Kidney (tissue), 14 donors: ENCODE measurements around the gene HOXA10. TPM values are rescaled to one million over a fixed set of nuclear protein-coding genes. Genes with fewer than 3 reads are reported as not detected.
A peak's percentile ranks its signal among the peaks of the same experiment; 100 is the strongest.

Experiments used
- DNase-seq, 5 donors: peaks; one replicate each; pipeline ENCODE4 v3.0.0-alpha.2; 2013 to 2020
- FAIRE-seq: peaks from 2 replicates; lab custom pipeline; 2012; peaks lifted over from hg19 to GRCh38; lab: Jason Lieb, UNC
- H3K27ac ChIP-seq, 2 donors: one replicate each; pipeline ENCODE4 v1.7.0; 2013; ENCODE audit warnings: low read depth in 2 of 2, low read length in 2 of 2, inconsistent platforms in 1 of 2
- H3K27me3 ChIP-seq: one replicate; pipeline ENCODE4 v1.7.1; 2013; ENCODE audit warnings: low read length, inconsistent platforms; ENCODE audit not compliant: control insufficient read depth, insufficient read depth
- H3K36me3 ChIP-seq, 3 donors: one replicate each; pipeline versions ENCODE4 v1.7.0 to v1.7.1; 2013; ENCODE audit warnings: low read length in 3 of 3, control low read depth in 1 of 3, inconsistent platforms in 1 of 3; ENCODE audit not compliant: insufficient read depth in 3 of 3, control insufficient read depth in 2 of 3
- H3K4me1 ChIP-seq, 3 donors: one replicate each; pipeline versions ENCODE4 v1.7.0 to v1.7.1; 2013; ENCODE audit warnings: low read length in 3 of 3, inconsistent platforms in 1 of 3, low read depth in 1 of 3; ENCODE audit not compliant: control insufficient read depth in 2 of 3, insufficient read depth in 2 of 3
- H3K4me3 ChIP-seq, 3 donors: one replicate each; pipeline versions ENCODE4 v1.7.0 to v1.8.1; 2013; ENCODE audit warnings: low read length in 3 of 3, control low read depth in 1 of 3, inconsistent platforms in 1 of 3
- H3K9ac ChIP-seq, 3 donors: one replicate each; pipeline versions ENCODE4 v1.7.0 to v1.7.1; 2013; ENCODE audit warnings: low read length in 3 of 3, control low read depth in 1 of 3, inconsistent platforms in 1 of 3
- H3K9me3 ChIP-seq, 3 donors: one replicate each; pipeline versions ENCODE4 v1.7.0 to v1.7.1; 2013; ENCODE audit warnings: low read length in 3 of 3, control low read depth in 1 of 3, inconsistent platforms in 1 of 3; ENCODE audit not compliant: control insufficient read depth in 2 of 3, insufficient read depth in 1 of 3
- intact Hi-C: fragments of 100-400 bp; cut with DNase I; formaldehyde crosslinking; loops from one replicate; pipeline ENCODE4 v1.11.1; 2022
- polyA plus RNA-seq: library from polyadenylated mRNA; stranded (reverse); fragments of 350-450 nt; fragmentation: Illumina TruSeq; extraction: RNeasy Lipid Tissue Mini Kit (QIAGEN cat#74804); gene quantifications from one replicate; pipeline ENCODE4 v1.2.3, GENCODE V29; 2014; ENCODE audit warnings: low read depth, low replicate concordance; ENCODE audit not compliant: insufficient read depth
- total RNA-seq: library from RNA; stranded (reverse); fragmentation: NEBNext Ultra II Directional; extraction: Animal tissue kit (Norgen Biotek cat#: 25700); gene quantifications from one replicate; pipeline ENCODE4 v1.2.1, GENCODE V29; 2021
- TF ChIP-seq, protein P1 (sequence below): IDR thresholded peaks from 3 replicates; pipeline ENCODE4 v1.5.1; 2012; ENCODE audit warnings: mild to moderate bottlenecking, moderate library complexity, borderline replicate concordance; ENCODE audit not compliant: insufficient read depth; ENCODE audit errors: extremely low read depth
- donor health status: control.
- donor health status: control.
- donor health status: control.
- donor health status: control.
- donor health status: control.
- donor health status: DM: yes; HTN: yes; CAD: no.
- donor health status: Normal renal cell carcinoma (clear cell type).

Gene HOXA10
- total and polyA plus RNA-seq, 2 donors from 2014 or later, result 16.3 to 17.9 TPM

DNA sequence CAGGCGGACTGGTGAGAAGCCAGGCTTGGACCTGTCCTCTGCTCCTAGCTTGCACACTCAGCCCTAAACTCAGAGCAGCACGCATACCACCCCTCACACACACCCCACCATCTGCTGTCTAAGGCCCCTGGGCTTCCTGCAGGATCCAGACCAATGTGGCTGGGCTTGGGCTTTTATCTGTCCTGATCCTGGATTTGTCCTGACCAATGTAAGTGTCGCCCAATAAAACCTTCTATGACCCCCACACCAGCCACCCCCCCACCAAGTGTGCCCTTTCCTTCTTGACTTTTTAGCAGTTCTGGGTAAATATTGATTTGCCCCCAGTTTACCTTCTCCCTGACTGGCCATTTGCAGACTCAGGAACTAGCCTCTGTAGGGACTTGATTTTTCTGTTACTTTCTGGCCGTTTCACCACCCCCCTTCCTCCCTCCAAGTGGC lies 27.5 kb upstream of the HOXA10 start:
- Histone ChIP-seq H3K36me3 (no peaks in the 10 kb centered on the region), H3K4me3 (no peak overlapping the region), H3K27ac (no peak overlapping the region), H3K9me3 (peaks cover 0 to 4% (median 0%) of the 10 kb centered on the region in 3 donors), H3K9ac (no peak overlapping the region), H3K4me1 (peaks cover 0 to 7% (median 5%) of the 10 kb centered on the region in 3 donors), H3K27me3 (peaks cover 88% of the 10 kb centered on the region)
- TF ChIP-seq, protein P1, sequence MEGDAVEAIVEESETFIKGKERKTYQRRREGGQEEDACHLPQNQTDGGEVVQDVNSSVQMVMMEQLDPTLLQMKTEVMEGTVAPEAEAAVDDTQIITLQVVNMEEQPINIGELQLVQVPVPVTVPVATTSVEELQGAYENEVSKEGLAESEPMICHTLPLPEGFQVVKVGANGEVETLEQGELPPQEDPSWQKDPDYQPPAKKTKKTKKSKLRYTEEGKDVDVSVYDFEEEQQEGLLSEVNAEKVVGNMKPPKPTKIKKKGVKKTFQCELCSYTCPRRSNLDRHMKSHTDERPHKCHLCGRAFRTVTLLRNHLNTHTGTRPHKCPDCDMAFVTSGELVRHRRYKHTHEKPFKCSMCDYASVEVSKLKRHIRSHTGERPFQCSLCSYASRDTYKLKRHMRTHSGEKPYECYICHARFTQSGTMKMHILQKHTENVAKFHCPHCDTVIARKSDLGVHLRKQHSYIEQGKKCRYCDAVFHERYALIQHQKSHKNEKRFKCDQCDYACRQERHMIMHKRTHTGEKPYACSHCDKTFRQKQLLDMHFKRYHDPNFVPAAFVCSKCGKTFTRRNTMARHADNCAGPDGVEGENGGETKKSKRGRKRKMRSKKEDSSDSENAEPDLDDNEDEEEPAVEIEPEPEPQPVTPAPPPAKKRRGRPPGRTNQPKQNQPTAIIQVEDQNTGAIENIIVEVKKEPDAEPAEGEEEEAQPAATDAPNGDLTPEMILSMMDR, result no peak
- intact Hi-C loops, result loop anchor here (10.0 kb wide), 1 partner anchor 373 kb away; no protein-coding TSS in a partner anchor
- peak in 1 of 5 donors; percentile 24 for DNase-seq
- no peak for FAIRE-seq

GRCh38 chr7:27200761-27201579 lies 26.9 kb upstream of the HOXA10 start:
- DNase-seq (peak in 3 of 5 donors; percentile 15 to 47 (median 38)), FAIRE-seq (no peak)
- Histone ChIP-seq H3K27me3 (peaks cover 88% of the 10 kb centered on the region), H3K4me1 (peaks cover 0 to 7% (median 5%) of the 10 kb centered on the region in 3 donors), H3K9ac (no peak overlapping the region), H3K4me3 (no peak overlapping the region), H3K36me3 (no peaks in the 10 kb centered on the region), H3K27ac (no peak overlapping the region), H3K9me3 (peaks cover 0 to 4% (median 0%) of the 10 kb centered on the region in 3 donors)
- intact Hi-C loops, result loop anchor here (10.0 kb wide), 1 partner anchor 374 kb away; no protein-coding TSS in a partner anchor
- TF ChIP-seq, protein P1, result no peak

DNA sequence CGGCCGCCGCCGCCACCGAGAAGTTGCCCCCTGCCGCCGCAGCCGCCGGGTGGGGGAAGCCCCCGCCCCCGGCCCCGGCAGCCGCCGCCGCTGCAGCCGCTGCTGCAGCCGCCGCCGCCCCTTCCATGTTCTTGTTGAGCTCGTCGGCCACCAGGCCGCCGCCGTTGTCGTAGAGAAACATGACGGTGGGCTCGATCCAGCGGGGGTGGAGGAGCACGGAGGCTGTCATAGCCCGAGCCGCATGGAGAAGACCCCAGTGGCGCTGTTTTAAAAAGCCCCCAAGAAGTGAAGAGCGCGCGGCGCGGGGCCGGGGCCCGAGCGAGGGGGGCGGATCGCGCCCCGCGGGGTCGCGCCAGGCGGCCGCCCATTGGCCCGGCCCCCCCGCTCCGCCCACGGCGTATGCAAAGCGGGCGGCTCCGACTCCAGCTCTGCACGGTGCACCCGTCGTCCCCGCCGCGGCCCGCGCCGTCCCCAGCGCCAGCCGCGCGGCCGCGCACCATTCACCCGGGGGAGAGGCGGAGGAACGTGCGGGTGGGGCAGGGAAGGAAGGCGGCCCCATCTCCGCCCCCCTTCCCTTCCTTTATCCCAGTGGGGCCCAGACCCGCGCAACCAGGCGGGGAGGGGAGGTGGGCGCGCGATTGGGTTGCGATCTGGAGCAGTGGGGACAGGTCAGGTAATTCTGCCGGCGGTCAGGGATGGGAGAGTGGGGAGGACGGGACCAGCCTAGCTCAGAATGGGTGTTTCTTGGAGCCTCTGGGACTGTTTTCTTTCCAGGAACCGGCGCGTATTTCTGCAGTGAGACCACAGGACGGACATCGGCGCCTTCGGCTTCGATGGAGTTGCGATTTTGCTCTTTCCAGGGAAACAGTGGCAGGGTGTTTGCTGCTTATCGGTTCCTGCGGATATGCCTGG lies 26.0 kb upstream of the HOXA10 start, which contains the start of gene HOXA13:
Gene HOXA13, minus strand, starts transcription at position 243 of the 912 bp plus-strand sequence. Its CDS starts 14 bp downstream, at position 229.
- DNase-seq (peak; percentile 51 to 75 (median 64)), FAIRE-seq (no peak)
- intact Hi-C loops, result loop anchor here (10.0 kb wide), 1 partner anchor 375 kb away; no protein-coding TSS in a partner anchor
- peaks cover 0 to 7% (median 5%) of the 10 kb centered on the region in 3 donors for H3K4me1 ChIP-seq
- H3K36me3 ChIP-seq, result no peaks in the 10 kb centered on the region
- H3K4me3 ChIP-seq, result peak within 1 kb of the TSS in 2 of 3 donors; percentile 10 to 15
- H3K27me3 ChIP-seq, result peaks cover 88% of the 10 kb centered on the region
- H3K9me3 ChIP-seq, result no peaks in the 10 kb centered on the region
- TF ChIP-seq, protein P1, result no peak
- no peak within 1 kb of the TSS for H3K27ac ChIP-seq
- H3K9ac ChIP-seq, result no peak within 1 kb of the TSS
